ENCODE results near the gene TBX2. TPM values are rescaled to one million over a fixed set of nuclear protein-coding genes. Genes with fewer than 3 reads are reported as not detected.

The TBX2 gene
- total RNA-seq, 1 donor from 2014 or later: 1.7 TPM

DNA sequence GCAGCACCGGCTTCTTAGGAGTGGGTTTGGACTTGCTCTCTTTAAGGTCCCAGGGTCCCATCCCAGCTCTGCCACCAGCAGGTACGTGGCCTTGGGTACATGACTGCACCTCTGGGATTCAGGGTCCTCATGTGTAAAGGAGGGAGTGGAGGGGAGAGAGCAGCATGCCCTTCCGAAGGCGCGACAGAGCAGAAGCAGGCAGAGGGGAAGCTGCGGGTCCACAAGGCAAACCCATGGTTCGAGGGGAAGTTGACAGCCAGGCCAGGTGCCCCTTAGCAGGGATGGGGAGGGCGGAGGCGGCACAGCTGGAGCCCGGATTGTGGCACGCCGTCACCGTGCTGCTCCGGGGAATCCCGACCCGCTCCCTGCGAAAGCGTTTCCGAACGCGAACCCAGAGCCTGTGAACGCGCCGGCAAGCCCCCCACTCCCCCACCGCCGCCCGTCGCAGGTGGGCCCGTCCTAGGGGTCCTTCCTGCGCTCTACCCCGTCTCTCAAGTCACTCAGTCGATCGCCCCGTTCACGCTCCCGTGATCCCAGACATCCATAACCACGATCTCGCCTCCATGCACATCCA is 4.1 kb upstream of the TBX2 start:
- TF ChIP-seq, protein P1, sequence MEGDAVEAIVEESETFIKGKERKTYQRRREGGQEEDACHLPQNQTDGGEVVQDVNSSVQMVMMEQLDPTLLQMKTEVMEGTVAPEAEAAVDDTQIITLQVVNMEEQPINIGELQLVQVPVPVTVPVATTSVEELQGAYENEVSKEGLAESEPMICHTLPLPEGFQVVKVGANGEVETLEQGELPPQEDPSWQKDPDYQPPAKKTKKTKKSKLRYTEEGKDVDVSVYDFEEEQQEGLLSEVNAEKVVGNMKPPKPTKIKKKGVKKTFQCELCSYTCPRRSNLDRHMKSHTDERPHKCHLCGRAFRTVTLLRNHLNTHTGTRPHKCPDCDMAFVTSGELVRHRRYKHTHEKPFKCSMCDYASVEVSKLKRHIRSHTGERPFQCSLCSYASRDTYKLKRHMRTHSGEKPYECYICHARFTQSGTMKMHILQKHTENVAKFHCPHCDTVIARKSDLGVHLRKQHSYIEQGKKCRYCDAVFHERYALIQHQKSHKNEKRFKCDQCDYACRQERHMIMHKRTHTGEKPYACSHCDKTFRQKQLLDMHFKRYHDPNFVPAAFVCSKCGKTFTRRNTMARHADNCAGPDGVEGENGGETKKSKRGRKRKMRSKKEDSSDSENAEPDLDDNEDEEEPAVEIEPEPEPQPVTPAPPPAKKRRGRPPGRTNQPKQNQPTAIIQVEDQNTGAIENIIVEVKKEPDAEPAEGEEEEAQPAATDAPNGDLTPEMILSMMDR (conservative IDR thresholded peaks at IDR 0.05; ENCODE audit: low read depth, low read length): no peak
- H3K4me3 ChIP-seq (ENCODE audit: low read depth, low read length): no peak overlapping the region
- DNase-seq (ENCODE audit: low read depth): no peak

DNA sequence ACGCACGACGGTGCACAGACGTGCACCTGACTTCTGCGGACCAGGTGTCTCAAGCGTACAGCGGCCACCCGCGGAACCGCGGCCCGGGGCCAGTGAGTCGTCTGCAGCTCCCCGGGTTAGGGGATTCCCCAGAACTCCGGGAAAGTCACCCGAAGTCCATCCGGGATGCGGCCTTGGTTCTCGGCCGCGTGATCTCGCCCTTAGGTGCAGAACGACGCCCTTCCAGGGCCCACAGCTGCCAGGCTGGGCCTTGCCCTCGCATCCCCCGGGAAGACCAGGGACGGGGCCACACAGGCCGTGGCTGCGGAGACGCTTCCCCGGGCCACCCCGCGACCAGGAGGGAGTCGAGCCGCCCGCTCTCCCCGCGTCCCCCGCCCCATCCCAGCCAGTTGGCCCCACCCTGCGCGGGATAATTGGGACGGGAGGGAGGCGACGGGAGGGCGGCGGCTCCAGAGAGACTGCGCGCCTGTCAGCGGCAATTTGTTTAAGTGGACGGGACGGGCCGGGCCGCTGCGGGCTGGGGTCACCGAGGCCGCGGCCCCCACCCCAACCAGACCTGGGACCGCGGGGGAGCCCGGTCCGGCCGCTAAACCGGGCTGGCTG is 3.6 kb upstream of the TBX2 start:
- no peak overlapping the region for H3K4me3 ChIP-seq (ENCODE audit: low read depth, low read length)
- TF ChIP-seq, protein P1 (conservative IDR thresholded peaks at IDR 0.05; ENCODE audit: low read depth, low read length): no peak
- no peak for DNase-seq (ENCODE audit: low read depth)

DNA sequence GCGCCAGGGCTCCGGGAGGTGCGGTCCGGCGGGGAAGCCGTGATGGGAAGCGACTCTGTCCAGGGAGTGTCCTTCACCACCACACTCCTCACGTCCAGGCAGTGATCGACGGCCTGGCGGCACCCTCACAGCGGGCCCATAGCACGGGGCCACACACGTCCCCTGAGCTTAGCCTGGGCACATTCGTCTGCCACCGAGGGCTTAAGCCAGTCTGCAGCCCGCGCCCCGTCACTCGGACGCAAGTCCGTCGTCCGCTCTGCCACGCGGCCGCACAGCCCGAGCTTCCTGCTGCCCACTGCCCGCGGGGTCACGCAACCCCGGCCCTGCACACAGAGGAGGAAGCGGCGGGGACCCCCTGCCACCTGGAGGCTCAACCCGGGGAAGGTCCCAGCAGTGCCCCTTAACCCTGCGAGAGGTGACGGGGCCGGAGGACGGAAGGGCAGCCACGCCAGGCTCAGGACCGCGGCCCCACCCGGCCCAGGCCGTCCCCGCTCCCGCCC is 3.0 kb upstream of the TBX2 start:
- DNase-seq (ENCODE audit: low read depth): no peak
- H3K4me3 ChIP-seq (ENCODE audit: low read depth, low read length): peak overlapping the region; percentile 75
- TF ChIP-seq, protein P1 (conservative IDR thresholded peaks at IDR 0.05; ENCODE audit: low read depth, low read length): no peak

DNA sequence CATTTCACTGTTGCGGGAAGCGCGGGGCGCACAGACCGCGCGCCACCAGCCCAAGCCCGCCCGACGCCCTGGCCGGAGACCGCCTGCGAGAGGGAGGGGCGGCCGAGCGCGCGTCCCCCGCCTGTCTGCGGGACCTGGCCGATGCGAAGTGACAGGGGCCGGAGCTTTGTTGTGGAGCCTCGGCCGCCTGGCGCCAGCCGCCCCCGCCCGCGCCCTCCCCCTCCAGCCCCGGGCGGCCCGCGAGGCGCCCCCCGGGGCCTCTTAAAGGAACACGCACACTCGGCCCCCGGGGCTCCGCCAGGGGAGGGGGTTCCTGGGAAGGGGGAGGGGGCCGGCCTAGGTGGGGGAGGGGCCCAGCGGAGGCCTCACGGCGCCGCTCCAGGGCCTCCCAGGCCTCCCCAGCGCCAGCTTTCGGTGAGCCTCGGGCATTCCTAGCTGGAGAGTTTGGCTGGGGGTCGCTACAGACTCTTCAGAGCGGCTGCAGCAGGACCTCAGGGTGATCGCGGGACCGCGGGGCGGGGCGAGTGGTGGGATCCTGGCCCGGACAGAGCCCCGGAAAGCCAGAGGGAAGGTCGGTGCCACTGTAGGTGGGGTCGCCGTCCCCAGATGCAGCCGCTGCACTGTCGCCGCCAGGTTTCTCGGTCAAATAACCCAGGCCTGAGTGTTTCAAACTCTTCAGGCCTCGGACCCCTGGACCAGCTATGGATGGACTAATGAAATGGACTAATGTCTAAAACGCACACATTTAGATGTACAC is 2.4 kb upstream of the TBX2 start:
- DNase-seq (ENCODE audit: low read depth): no peak
- TF ChIP-seq, protein P1 (conservative IDR thresholded peaks at IDR 0.05; ENCODE audit: low read depth, low read length): no peak
- peak overlapping the region; percentile 75 for H3K4me3 ChIP-seq (ENCODE audit: low read depth, low read length)

DNA sequence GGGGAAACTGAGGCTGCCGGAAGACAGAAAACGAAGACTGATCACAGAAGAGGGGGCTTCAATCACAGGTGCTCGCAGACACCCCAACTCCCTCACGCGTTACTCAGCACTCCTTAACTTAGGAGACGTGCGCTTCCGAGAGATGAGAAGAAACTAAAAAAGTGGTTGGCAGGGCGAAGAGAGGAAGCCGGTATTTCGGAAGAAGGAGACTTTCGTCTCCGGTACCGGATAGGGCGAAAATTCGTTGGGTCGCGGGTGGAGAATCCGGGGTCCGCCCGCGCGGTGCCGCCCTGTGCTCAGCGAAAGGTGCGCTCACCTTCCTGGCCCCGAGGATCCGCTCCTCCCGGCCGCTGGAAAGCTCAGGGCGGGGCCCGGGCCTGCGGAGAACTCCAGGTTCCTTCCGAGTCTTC is 917 bp upstream of the TBX2 start:
- peak overlapping the region; percentile 75 for H3K4me3 ChIP-seq (ENCODE audit: low read depth, low read length)
- TF ChIP-seq, protein P1 (conservative IDR thresholded peaks at IDR 0.05; ENCODE audit: low read depth, low read length): no peak
- no peak for DNase-seq (ENCODE audit: low read depth)

DNA sequence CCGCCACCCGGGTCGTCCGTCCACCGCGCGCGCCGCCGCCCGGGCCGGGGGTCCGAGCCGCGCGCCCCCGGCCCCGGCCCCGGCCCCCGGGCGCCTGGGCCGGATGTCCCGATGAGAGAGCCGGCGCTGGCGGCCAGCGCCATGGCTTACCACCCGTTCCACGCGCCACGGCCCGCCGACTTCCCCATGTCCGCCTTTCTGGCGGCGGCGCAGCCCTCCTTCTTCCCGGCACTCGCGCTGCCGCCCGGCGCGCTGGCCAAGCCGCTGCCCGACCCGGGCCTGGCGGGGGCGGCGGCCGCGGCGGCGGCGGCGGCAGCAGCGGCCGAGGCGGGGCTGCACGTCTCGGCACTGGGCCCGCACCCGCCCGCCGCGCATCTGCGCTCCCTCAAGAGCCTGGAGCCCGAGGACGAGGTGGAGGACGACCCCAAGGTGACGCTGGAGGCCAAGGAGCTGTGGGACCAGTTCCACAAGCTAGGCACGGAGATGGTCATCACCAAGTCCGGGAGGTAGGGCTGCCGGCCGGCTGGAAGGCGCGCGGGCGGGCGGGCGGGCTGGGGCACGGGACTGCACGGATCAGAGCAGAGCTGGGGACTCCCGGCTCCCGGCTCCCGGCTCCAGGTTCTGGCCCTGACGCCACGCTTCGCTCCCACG is 548 bp downstream of the TBX2 start:
- peak overlapping the region; percentile 75 for H3K4me3 ChIP-seq (ENCODE audit: low read depth, low read length)
- TF ChIP-seq, protein P1 (conservative IDR thresholded peaks at IDR 0.05; ENCODE audit: low read depth, low read length): no peak
- no peak for DNase-seq (ENCODE audit: low read depth)
